Astrocyte (in vitro differentiated cells and primary cell): ENCODE results near the gene DPYSL3.

Experiments
- EZH2 ChIP-seq: IDR thresholded peaks from 2 replicates; pipeline ENCODE4 v1.6.1; 2012; ENCODE audit warnings: mild to moderate bottlenecking, low read length, inconsistent platforms; ENCODE audit not compliant: insufficient read depth
- TF ChIP-seq, protein P1 (sequence below): IDR thresholded peaks from 2 replicates; pipeline ENCODE4 v1.5.1; 2011; ENCODE audit warnings: low read depth, mild to moderate bottlenecking, inconsistent platforms, low read length, moderate library complexity; ENCODE audit not compliant: insufficient read depth

DNA sequence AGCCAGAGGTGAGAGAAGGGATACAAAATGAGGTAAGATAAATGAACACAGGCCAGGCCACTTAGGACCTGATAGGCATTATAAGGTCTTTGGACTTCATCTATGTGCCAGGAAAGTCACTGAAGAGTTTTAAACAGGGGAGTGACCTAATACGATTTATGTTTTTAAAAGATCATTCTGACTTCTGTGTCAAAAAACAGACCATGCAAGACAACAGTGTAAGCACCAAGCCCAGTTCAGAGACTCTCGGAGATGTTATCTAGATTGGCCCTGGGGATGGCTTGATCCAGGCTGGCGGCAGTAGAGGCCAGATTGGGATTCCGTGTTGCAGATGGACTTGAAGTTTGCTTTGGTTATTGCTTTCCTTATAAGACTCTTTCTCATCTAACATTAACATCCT lies 43.0 kb upstream of the DPYSL3 start:
- TF ChIP-seq, protein P1, sequence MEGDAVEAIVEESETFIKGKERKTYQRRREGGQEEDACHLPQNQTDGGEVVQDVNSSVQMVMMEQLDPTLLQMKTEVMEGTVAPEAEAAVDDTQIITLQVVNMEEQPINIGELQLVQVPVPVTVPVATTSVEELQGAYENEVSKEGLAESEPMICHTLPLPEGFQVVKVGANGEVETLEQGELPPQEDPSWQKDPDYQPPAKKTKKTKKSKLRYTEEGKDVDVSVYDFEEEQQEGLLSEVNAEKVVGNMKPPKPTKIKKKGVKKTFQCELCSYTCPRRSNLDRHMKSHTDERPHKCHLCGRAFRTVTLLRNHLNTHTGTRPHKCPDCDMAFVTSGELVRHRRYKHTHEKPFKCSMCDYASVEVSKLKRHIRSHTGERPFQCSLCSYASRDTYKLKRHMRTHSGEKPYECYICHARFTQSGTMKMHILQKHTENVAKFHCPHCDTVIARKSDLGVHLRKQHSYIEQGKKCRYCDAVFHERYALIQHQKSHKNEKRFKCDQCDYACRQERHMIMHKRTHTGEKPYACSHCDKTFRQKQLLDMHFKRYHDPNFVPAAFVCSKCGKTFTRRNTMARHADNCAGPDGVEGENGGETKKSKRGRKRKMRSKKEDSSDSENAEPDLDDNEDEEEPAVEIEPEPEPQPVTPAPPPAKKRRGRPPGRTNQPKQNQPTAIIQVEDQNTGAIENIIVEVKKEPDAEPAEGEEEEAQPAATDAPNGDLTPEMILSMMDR = no peak
- no peak for TF ChIP-seq EZH2
